ENCODE results near the gene ARRB1.

The ARRB1 gene

GRCh38 chr11:75342231-75342918 lies 9.1 kb downstream of the ARRB1 start:
- no peak for TF ChIP-seq CTCF (IDR thresholded peaks at IDR 0.05; ENCODE audit: insufficient read depth, low read length, poor library complexity, severe bottlenecking)
- H3K27me3 ChIP-seq (replicated peaks; ENCODE audit: control insufficient read depth, insufficient read depth, low read length): no peaks in the 10 kb centered on the region
- H3K4me3 ChIP-seq (replicated peaks; ENCODE audit: low read depth, low read length): no peak overlapping the region
- H3K36me3 ChIP-seq (ENCODE audit: control insufficient read depth, insufficient read depth, low read length): no peaks in the 10 kb centered on the region
- DNase-seq (ENCODE audit: extremely low read depth, insufficient read length): no peak

- DNase-seq (ENCODE audit: extremely low read depth, insufficient read length): no peak
- Histone ChIP-seq H3K4me3 (replicated peaks; ENCODE audit: low read depth, low read length) (no peak overlapping the region), H3K27me3 (replicated peaks; ENCODE audit: control insufficient read depth, insufficient read depth, low read length) (no peaks in the 10 kb centered on the region), H3K36me3 (ENCODE audit: control insufficient read depth, insufficient read depth, low read length) (no peaks in the 10 kb centered on the region)
- TF ChIP-seq CTCF (IDR thresholded peaks at IDR 0.05; ENCODE audit: insufficient read depth, low read length, poor library complexity, severe bottlenecking): no peak
These were observed 9.8 kb downstream of the ARRB1 start for GRCh38 chr11:75341612-75342011.

GRCh38 chr11:75339685-75340409 lies 11.6 kb downstream of the ARRB1 start:
- no peak overlapping the region for H3K4me3 ChIP-seq (replicated peaks; ENCODE audit: low read depth, low read length)
- no peaks in the 10 kb centered on the region for H3K36me3 ChIP-seq (ENCODE audit: control insufficient read depth, insufficient read depth, low read length)
- H3K27me3 ChIP-seq (replicated peaks; ENCODE audit: control insufficient read depth, insufficient read depth, low read length): no peaks in the 10 kb centered on the region
- TF ChIP-seq CTCF (IDR thresholded peaks at IDR 0.05; ENCODE audit: insufficient read depth, low read length, poor library complexity, severe bottlenecking): no peak
- no peak for DNase-seq (ENCODE audit: extremely low read depth, insufficient read length)

GRCh38 chr11:75338516-75339208 lies 12.8 kb downstream of the ARRB1 start:
- no peak for TF ChIP-seq CTCF (IDR thresholded peaks at IDR 0.05; ENCODE audit: insufficient read depth, low read length, poor library complexity, severe bottlenecking)
- H3K36me3 ChIP-seq (ENCODE audit: control insufficient read depth, insufficient read depth, low read length): no peaks in the 10 kb centered on the region
- H3K27me3 ChIP-seq (replicated peaks; ENCODE audit: control insufficient read depth, insufficient read depth, low read length): no peaks in the 10 kb centered on the region
- no peak overlapping the region for H3K4me3 ChIP-seq (replicated peaks; ENCODE audit: low read depth, low read length)
- DNase-seq (ENCODE audit: extremely low read depth, insufficient read length): no peak

- no peak for DNase-seq (ENCODE audit: extremely low read depth, insufficient read length)
- no peak overlapping the region for H3K4me3 ChIP-seq (replicated peaks; ENCODE audit: low read depth, low read length)
- TF ChIP-seq CTCF (IDR thresholded peaks at IDR 0.05; ENCODE audit: insufficient read depth, low read length, poor library complexity, severe bottlenecking): no peak
- H3K36me3 ChIP-seq (ENCODE audit: control insufficient read depth, insufficient read depth, low read length): no peaks in the 10 kb centered on the region
- no peaks in the 10 kb centered on the region for H3K27me3 ChIP-seq (replicated peaks; ENCODE audit: control insufficient read depth, insufficient read depth, low read length)
These were observed 14.2 kb downstream of the ARRB1 start for GRCh38 chr11:75337195-75337654.

Data from GM06990 (cell line).